ENCODE data around the gene SSR1. TPM values are rescaled to one million over a fixed set of nuclear protein-coding genes. Genes with fewer than 3 reads are reported as not detected.
A peak's percentile ranks its signal among the peaks of the same experiment; 100 is the strongest.
"Not testable (repeated sequence)": the region's sequence is repeated elsewhere in the genome, so short reads cannot be mapped to it uniquely, and the experiment has no call there.

The SSR1 gene
- total and polyA plus RNA-seq, 9 of the 15 experiments (the other 6 are each of a cell fraction or from before 2014, with no cell fraction given): 87.7 to 220 (median 144) TPM

DNA sequence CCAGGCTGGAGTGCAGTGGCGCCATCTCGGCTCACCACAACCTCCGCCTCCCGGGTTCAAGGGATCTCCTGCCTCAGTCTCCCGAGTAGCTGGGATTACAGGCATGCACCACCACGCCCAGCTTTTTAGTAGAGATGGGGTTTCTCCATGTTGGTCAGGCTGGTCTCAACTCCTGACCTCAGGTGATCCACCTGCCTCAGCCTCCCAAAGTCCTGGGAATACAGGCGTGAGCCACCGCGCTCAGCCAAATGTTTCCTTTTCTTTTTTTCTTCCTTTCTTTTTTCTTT is 49.5 kb downstream of the SSR1 start:
- H4K20me1 ChIP-seq (replicated peaks; ENCODE audit: control insufficient read depth, insufficient read depth, low read length); DNase-seq (ENCODE audit: extremely low read depth in 1 of 4, low spot score in 3 of 4); H2AFZ ChIP-seq (ENCODE audit: low read depth, low read length); H3K9me1 ChIP-seq (ENCODE audit: control insufficient read depth, insufficient read depth, low read length); H3K27ac ChIP-seq (ENCODE audit: extremely low read depth, low read depth, low read length); H3K9me3 ChIP-seq (replicated peaks; ENCODE audit: control insufficient read depth, insufficient read depth, low read depth, low read length); ATAC-seq; BruUV-seq (replicated peaks); H3K79me2 ChIP-seq (ENCODE audit: control insufficient read depth, insufficient read depth, low read length); H3K9ac ChIP-seq (ENCODE audit: insufficient read depth in 1 of 2, low read depth in 2 of 2, low read length in 2 of 2); H3K4me2 ChIP-seq (ENCODE audit: insufficient read depth, low read length); CTCF ChIA-PET (ENCODE audit: low intra/inter-chr PET ratio); H3K4me3 ChIP-seq; H3K36me3 ChIP-seq (ENCODE audit: control insufficient read depth, insufficient read depth, low read length); intact Hi-C loops (cut with micrococcal nuclease); FAIRE-seq; in situ Hi-C loops (cut with MboI): not testable (repeated sequence)
- TF ChIP-seq, protein P1, sequence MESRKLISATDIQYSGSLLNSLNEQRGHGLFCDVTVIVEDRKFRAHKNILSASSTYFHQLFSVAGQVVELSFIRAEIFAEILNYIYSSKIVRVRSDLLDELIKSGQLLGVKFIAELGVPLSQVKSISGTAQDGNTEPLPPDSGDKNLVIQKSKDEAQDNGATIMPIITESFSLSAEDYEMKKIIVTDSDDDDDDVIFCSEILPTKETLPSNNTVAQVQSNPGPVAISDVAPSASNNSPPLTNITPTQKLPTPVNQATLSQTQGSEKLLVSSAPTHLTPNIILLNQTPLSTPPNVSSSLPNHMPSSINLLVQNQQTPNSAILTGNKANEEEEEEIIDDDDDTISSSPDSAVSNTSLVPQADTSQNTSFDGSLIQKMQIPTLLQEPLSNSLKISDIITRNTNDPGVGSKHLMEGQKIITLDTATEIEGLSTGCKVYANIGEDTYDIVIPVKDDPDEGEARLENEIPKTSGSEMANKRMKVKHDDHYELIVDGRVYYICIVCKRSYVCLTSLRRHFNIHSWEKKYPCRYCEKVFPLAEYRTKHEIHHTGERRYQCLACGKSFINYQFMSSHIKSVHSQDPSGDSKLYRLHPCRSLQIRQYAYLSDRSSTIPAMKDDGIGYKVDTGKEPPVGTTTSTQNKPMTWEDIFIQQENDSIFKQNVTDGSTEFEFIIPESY (CRISPR knock-in tag; IDR thresholded peaks at IDR 0.05): peak; percentile 46; the same call in 1 of the 2 replicates
- POLR2A ChIA-PET: interaction anchor here (0.6 kb wide), 1 partner anchor 19 kb away, joined by 3 read pairs; no protein-coding TSS in a partner anchor
- Histone ChIP-seq H3K4me1 (replicated peaks in 1 of 2; ENCODE audit: control insufficient read depth in 2 of 2, insufficient read depth in 2 of 2, low read length in 2 of 2) (peaks cover 14 to 31% of the 10 kb centered on the region in 2 experiments), H3K27me3 (ENCODE audit: control insufficient read depth in 2 of 2, insufficient read depth in 2 of 2, low read length in 2 of 2) (peaks cover 18 to 27% of the 10 kb centered on the region in 2 experiments; a peak in 4 of 5 replicates)
- 61% methylated on average over 7 of the region's 9 CpGs for WGBS (ENCODE audit: insufficient coverage, low coverage, missing lambda C conversion rate)

GRCh38 chr6:7262746-7263518 is 50.1 kb downstream of the SSR1 start:
- no peak for FAIRE-seq
- ChIA-PET CTCF (ENCODE audit: low intra/inter-chr PET ratio) (no interaction called here), POLR2A (interaction anchor here (0.6 to 0.8 kb wide), 4 partner anchors 19 to 509 kb away, joined by 3 read pairs; partner anchors contain the start of genes CAGE1 and RIOK1)
- H3K79me2 ChIP-seq (ENCODE audit: control insufficient read depth, insufficient read depth, low read length): no peaks in the 10 kb centered on the region
- H3K27me3 ChIP-seq (ENCODE audit: control insufficient read depth in 2 of 2, insufficient read depth in 2 of 2, low read length in 2 of 2): peaks cover 14 to 22% of the 10 kb centered on the region in 2 experiments; a peak in 4 of 5 replicates
- in situ Hi-C loops (cut with MboI) (no loop called here), intact Hi-C loops (cut with micrococcal nuclease) (no loop called here)
- BruUV-seq (replicated peaks): no TSS peak
- H3K4me1 ChIP-seq (replicated peaks in 1 of 2; ENCODE audit: control insufficient read depth in 2 of 2, insufficient read depth in 2 of 2, low read length in 2 of 2): peaks cover 19 to 32% of the 10 kb centered on the region in 2 experiments
- no peak for ATAC-seq
- H3K27ac ChIP-seq (ENCODE audit: extremely low read depth, low read depth, low read length): no peak overlapping the region
- no peak overlapping the region for H2AFZ ChIP-seq (ENCODE audit: low read depth, low read length)
- H3K4me3 ChIP-seq: no peak overlapping the region
- no peak overlapping the region for H3K4me2 ChIP-seq (ENCODE audit: insufficient read depth, low read length)
- H3K9me3 ChIP-seq (replicated peaks; ENCODE audit: control insufficient read depth, insufficient read depth, low read depth, low read length): no peaks in the 10 kb centered on the region; the same call in 1 of the 2 replicates
- no peaks in the 10 kb centered on the region for H3K9me1 ChIP-seq (ENCODE audit: control insufficient read depth, insufficient read depth, low read length)
- DNase-seq (ENCODE audit: extremely low read depth in 1 of 4, low spot score in 3 of 4): no peak
- 69% methylated on average over 14 of the region's 16 CpGs for WGBS (ENCODE audit: insufficient coverage, low coverage, missing lambda C conversion rate)
- no peaks in the 10 kb centered on the region for H3K36me3 ChIP-seq (ENCODE audit: control insufficient read depth, insufficient read depth, low read length)
- peak overlapping the region in 1 of 2 experiments; percentile 43; a peak in 1 of 4 replicates for H3K9ac ChIP-seq (ENCODE audit: insufficient read depth in 1 of 2, low read depth in 2 of 2, low read length in 2 of 2)
- H4K20me1 ChIP-seq (replicated peaks; ENCODE audit: control insufficient read depth, insufficient read depth, low read length): no peaks in the 10 kb centered on the region
- TF ChIP-seq, protein P2, sequence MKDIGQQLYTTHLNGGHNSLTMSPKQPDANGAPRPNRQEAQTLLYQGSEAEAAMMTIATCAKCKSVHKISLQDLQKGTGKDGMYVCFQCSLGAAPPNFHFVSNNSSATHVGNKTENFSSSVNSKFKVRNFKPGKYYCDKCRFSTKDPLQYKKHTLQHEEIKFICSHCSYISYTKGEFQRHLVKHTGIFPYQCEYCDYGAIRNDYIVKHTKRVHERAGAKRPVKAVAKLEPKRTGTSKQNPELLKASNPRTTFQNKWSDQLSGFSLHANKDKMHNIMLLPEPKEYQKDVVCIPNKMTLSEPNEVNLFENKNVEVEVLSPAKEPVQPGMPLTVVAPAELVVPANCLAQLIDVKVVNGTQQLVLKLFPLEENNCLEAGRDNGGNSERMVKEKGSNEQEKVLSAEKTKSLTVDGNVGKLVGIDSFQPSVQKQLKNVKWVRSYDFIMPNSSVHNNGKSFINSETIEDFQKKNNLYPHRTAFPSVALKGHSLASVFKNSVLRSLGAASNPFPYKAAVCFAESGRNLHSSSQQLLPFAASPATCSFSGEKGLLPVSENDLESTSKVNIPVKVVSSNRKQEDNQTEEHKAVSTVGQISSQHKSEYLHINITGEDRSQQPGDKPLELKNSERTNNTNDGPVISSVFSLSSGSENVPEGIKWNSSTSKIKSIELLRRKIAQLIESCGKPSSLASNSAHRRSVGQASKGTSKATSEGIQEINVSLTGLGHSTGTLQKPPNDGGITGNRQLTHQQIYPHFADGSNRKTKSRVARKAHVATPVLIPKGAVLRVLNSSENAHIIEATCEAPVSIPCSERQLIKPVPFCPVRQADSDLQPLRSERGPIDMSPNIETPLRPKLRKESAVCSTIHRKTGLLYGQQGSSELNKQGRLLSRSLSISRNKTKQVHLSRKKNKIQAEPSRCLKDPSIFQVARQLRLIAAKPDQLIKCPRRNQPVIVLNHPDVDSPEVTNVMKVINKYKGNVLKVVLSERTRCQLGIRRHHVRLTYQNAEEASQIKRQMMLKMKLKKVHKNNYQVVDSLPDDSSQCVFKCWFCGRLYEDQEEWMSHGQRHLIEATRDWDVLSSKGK (CRISPR knock-in tag; IDR thresholded peaks at IDR 0.05): no peak
- TF ChIP-seq, protein P3, sequence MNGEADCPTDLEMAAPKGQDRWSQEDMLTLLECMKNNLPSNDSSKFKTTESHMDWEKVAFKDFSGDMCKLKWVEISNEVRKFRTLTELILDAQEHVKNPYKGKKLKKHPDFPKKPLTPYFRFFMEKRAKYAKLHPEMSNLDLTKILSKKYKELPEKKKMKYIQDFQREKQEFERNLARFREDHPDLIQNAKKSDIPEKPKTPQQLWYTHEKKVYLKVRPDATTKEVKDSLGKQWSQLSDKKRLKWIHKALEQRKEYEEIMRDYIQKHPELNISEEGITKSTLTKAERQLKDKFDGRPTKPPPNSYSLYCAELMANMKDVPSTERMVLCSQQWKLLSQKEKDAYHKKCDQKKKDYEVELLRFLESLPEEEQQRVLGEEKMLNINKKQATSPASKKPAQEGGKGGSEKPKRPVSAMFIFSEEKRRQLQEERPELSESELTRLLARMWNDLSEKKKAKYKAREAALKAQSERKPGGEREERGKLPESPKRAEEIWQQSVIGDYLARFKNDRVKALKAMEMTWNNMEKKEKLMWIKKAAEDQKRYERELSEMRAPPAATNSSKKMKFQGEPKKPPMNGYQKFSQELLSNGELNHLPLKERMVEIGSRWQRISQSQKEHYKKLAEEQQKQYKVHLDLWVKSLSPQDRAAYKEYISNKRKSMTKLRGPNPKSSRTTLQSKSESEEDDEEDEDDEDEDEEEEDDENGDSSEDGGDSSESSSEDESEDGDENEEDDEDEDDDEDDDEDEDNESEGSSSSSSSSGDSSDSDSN (IDR thresholded peaks at IDR 0.05; ENCODE audit: borderline replicate concordance in 1 of 2, low read depth in 2 of 2, low read length in 2 of 2): no peak
- TF ChIP-seq PRMT5 (CRISPR knock-in tag; IDR thresholded peaks at IDR 0.05): no peak
